Lung (tissue), 12 donors: ENCODE results near the gene SLC27A3. TPM values are rescaled to one million over a fixed set of nuclear protein-coding genes. Genes with fewer than 3 reads are reported as not detected.
A peak's percentile ranks its signal among the peaks of the same experiment; 100 is the strongest.

Source experiments
- ATAC-seq: fragments of 200-7000 bp; cut with Tn5 transposase; one replicate; pipeline ENCODE4 v1.9.1; 2020; ENCODE audit warnings: moderate number of reproducible peaks; ENCODE audit not compliant: insufficient read depth, low FRiP score
- DNase-seq, 3 donors: peaks; one replicate each; pipeline ENCODE4 v3.0.0-alpha.2; 2013 to 2017
- H3K27ac ChIP-seq, 2 donors: one replicate each; pipeline ENCODE4 v1.5.1; 2013; ENCODE audit warnings: mild to moderate bottlenecking in 2 of 2, moderate library complexity in 2 of 2, control low read depth in 1 of 2, inconsistent platforms in 1 of 2, low read depth in 1 of 2, low read length in 1 of 2
- H3K27me3 ChIP-seq, 3 donors: one replicate each; pipeline ENCODE4 v1.5.1; 2013; ENCODE audit warnings: low read length in 2 of 3; ENCODE audit not compliant: control insufficient read depth in 3 of 3, insufficient read depth in 3 of 3
- H3K36me3 ChIP-seq, 4 donors: one replicate each; pipeline ENCODE4 v1.5.1; 2013; ENCODE audit warnings: low read length in 4 of 4, mild to moderate bottlenecking in 1 of 4, moderate library complexity in 1 of 4; ENCODE audit not compliant: control insufficient read depth in 4 of 4, insufficient read depth in 4 of 4
- H3K4me1 ChIP-seq, 5 donors: one replicate each; pipeline ENCODE4 v1.5.1; 2013; ENCODE audit warnings: low read length in 5 of 5, mild to moderate bottlenecking in 2 of 5, moderate library complexity in 1 of 5; ENCODE audit not compliant: control insufficient read depth in 5 of 5, insufficient read depth in 5 of 5
- H3K4me3 ChIP-seq: one replicate; pipeline ENCODE4 v1.5.1; 2013; ENCODE audit warnings: mild to moderate bottlenecking, control low read depth, moderate library complexity
- H3K9ac ChIP-seq, 2 donors: one replicate each; pipeline ENCODE4 v1.5.1; 2013; ENCODE audit warnings: low read length in 2 of 2, control low read depth in 1 of 2; ENCODE audit not compliant: insufficient read depth in 1 of 2
- H3K9me3 ChIP-seq, 4 donors: one replicate each; pipeline ENCODE4 v1.5.1; 2013; ENCODE audit warnings: low read length in 3 of 4, mild to moderate bottlenecking in 1 of 4, moderate library complexity in 1 of 4; ENCODE audit not compliant: control insufficient read depth in 4 of 4, insufficient read depth in 3 of 4
- WGBS, 2 donors: extraction: QIAGEN DNeasy Blood & Tissue Kit; methylation state at CpG; one replicate each; pipeline ENCODE4 v1.1.7; 2013; 5-methylcytosine and 5-hydroxymethylcytosine counted together
- polyA plus RNA-seq, 2 donors: library from polyadenylated mRNA; stranded (reverse); fragments of 200-250 nt; gene quantifications; one replicate each; pipeline ENCODE4 v1.2.1, GENCODE V29; 2013
- total RNA-seq, 2 donors: library from RNA; depleted of rRNA in 1 of 2; stranded (reverse); fragments of >200 nt in 1 of 2; gene quantifications; one replicate each; pipeline ENCODE4 v1.2.1, GENCODE V29; 2014 to 2021
- TF ChIP-seq, protein P1 (sequence below): IDR thresholded peaks from 2 replicates; pipeline ENCODE4 v1.5.1; 2012; ENCODE audit warnings: mild to moderate bottlenecking; ENCODE audit errors: control extremely low read depth, extremely low read depth
- donor health status: control.
- donor health status: control.
- donor health status: Bipolar disorder and iron deficiency.
- donor health status: healthy.
- donor health status: DM: yes; HTN: yes; CAD: no.

The SLC27A3 gene
- total and polyA plus RNA-seq, 4 donors = 15.8 to 223 (median 108) TPM

DNA sequence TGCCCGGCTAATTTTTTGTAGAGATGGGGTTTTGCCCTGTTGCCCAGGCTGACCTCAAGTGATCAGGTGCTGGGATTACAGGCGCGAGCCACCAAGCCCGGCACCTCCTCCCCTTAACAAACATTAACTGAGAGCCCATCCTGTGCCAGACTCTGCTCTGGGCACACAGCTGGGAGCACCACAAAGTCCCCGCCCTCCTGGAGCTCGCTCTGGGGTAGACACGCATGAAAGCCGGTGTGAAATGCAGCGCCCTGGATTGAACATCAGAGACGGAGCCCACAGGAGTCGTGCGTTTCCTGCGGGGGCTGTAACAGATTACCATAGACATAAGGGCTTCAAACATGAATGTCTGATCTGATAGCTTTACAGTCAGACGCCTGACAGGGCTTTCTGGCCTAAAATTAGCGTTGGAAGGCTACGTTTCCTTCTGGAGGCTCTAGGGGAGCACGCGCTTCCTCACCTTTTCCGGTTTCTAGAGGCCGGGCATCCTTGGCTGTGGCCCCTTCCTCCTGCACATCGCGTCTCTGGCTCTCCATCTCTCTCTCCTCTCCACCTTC, 14.3 kb downstream of the SLC27A3 start:
- H3K9me3 ChIP-seq = no peaks in the 10 kb centered on the region
- TF ChIP-seq, protein P1, sequence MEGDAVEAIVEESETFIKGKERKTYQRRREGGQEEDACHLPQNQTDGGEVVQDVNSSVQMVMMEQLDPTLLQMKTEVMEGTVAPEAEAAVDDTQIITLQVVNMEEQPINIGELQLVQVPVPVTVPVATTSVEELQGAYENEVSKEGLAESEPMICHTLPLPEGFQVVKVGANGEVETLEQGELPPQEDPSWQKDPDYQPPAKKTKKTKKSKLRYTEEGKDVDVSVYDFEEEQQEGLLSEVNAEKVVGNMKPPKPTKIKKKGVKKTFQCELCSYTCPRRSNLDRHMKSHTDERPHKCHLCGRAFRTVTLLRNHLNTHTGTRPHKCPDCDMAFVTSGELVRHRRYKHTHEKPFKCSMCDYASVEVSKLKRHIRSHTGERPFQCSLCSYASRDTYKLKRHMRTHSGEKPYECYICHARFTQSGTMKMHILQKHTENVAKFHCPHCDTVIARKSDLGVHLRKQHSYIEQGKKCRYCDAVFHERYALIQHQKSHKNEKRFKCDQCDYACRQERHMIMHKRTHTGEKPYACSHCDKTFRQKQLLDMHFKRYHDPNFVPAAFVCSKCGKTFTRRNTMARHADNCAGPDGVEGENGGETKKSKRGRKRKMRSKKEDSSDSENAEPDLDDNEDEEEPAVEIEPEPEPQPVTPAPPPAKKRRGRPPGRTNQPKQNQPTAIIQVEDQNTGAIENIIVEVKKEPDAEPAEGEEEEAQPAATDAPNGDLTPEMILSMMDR = no peak
- WGBS, 2 donors = 31 to 34% methylated on average over 22 of the region's 22 CpGs
- H3K36me3 ChIP-seq = no peaks in the 10 kb centered on the region
- no peak overlapping the region for H3K4me3 ChIP-seq
- H3K9ac ChIP-seq = peak overlapping the region in 1 of 2 donors; percentile 83
- ATAC-seq (no peak), DNase-seq (peak in 1 of 3 donors; percentile 61)
- peak overlapping the region; percentile 89 to 92 for H3K27ac ChIP-seq
- H3K4me1 ChIP-seq = peaks cover 0 to 33% (median 13%) of the 10 kb centered on the region in 5 donors
- H3K27me3 ChIP-seq = no peaks in the 10 kb centered on the region

DNA sequence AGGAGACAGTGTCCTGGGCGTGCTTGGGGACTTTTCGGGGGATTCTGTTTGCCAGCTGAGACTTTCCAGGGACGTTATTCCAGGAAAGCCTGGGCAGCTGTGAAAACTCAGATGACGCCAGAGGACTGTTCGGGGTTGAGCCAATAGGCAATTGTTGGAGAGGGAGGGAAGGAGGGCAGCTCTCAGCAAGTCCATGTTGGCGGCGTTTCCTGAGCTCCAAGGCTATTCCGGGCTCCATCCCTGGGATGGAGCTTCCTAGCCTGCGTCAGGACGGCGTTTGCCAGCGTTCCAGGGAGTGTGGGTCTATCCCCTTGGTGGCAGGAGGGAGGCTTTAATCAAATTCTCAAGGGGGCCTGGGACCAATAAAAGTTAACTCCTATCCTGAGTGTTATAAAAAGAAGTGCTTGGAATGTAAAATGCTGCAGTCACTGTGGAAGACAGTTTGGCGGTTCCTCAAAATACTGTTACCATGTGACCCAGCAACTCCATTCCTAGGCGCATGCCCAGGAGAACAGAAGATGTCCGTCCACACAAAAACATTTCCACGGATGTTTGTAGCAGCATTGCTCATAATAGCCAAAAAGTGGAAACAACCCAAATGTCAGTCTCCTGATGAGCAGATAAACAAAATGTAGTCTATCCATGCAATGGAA, 15.2 kb downstream of the SLC27A3 start:
- ATAC-seq = peak; percentile 42
- H3K9ac ChIP-seq = peak overlapping the region in 1 of 2 donors; percentile 83
- peaks cover 0 to 33% (median 13%) of the 10 kb centered on the region in 5 donors for H3K4me1 ChIP-seq
- H3K27me3 ChIP-seq = no peaks in the 10 kb centered on the region
- no peak overlapping the region for H3K4me3 ChIP-seq
- WGBS, 2 donors = 38 to 39% methylated on average over 16 of the region's 16 CpGs
- TF ChIP-seq, protein P1 = no peak
- peak overlapping the region; percentile 89 to 92 for H3K27ac ChIP-seq
- no peaks in the 10 kb centered on the region for H3K36me3 ChIP-seq
- DNase-seq = peak; percentile 97 to 99 (median 99)
- H3K9me3 ChIP-seq = no peaks in the 10 kb centered on the region

DNA sequence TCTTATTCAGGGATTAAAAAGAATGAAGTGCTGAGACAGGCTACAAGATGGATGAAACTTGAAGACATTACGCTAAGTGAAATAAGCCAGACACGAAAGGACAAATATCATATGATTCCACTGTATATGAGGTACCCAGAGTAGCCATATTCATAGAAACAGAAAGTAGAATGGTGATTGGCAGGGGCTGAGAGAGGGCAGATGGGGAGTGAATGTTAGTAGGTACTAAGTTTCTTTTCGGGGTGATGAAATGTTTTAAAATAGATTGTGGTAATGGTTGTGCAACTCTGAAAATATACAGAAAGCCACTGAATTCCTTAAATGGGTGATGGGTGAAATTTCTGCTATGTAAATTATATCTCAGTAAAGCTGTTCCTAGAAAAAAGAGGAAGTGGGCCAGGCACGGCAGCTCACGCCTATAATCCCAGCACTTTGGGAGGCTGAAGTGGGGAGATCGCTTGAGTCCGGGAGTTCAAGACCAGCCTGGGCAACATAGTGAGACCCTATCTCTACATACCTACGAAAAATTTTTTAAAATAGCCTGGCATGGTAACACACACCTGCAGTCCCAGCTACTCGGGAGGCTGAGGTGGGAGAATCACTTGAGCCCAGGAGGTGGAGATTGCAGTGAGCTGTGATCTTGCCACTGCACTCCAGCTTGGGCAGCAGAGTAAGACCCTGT, 15.9 kb downstream of the SLC27A3 start:
- ATAC-seq (peak; percentile 70), DNase-seq (peak; percentile 53 to 88 (median 86))
- Histone ChIP-seq H3K4me3 (no peak overlapping the region), H3K9me3 (no peaks in the 10 kb centered on the region), H3K27ac (peak overlapping the region; percentile 89 to 92), H3K9ac (peak overlapping the region in 1 of 2 donors; percentile 83), H3K27me3 (no peaks in the 10 kb centered on the region), H3K4me1 (peaks cover 0 to 33% (median 13%) of the 10 kb centered on the region in 5 donors), H3K36me3 (no peaks in the 10 kb centered on the region)
- WGBS, 2 donors = 28 to 44% methylated on average over 9 of the region's 9 CpGs
- TF ChIP-seq, protein P1 = no peak
